ENCODE data around the gene SPRING1. TPM values are rescaled to one million over a fixed set of nuclear protein-coding genes. Genes with fewer than 3 reads are reported as not detected.

The SPRING1 gene
- total RNA-seq, 1 donor from 2014 or later, result 31.6 TPM

DNA sequence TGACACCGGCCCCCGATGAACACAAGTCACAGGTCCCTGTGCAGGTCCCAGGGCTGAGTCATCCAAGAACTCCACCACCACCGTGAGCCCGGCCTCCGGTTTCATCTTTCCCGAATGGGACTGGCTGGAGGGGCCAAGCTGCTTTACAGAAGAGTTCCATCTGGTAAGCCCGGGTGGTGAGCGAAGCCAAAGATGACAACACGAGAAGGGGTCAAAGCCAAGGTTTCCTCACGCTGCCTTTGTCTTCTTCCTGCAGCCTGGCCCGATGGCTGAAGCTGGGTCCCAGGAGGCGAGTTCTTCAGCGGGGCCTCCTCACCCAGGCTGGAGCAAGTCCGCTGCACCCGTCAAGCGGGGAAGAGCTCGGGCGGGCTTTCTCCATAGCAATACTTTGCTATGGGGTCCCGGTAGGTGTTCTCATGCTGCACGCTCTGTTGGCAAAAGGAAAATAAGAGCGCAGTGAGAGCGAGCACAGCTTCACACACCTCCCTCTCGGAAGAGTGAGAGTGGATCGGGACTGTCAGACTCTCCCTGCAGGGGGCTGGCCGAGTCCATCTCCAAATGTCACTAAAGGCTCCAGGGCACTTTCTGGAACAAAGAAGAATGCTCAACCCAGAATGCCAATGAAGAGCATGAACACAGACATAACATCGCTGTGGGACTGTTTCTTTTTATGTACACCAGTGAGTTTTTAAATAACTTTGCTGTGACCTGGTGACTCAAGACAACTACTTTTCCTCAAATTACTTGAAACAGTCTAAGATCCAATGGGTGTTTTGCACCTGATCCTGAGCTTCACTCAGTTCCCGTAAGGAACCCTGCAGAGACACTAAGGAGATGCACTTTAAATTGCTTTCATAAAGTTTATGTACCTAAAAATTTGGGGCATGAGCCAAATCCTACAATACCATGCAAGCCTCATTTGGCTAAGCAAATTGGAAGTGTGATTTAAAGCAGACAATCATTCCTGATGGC, 20.1 kb downstream of the SPRING1 start:
- H3K9me3 Mint-ChIP-seq, result no peaks in the 10 kb centered on the region
- no peak overlapping the region for H3K27ac Mint-ChIP-seq
- ATAC-seq (ENCODE audit: low read depth) (no peak), DNase-seq (no peak)
- peaks cover 85% of the 10 kb centered on the region for H3K36me3 Mint-ChIP-seq (ENCODE audit: low read depth)
- TF ChIP-seq, protein P1, sequence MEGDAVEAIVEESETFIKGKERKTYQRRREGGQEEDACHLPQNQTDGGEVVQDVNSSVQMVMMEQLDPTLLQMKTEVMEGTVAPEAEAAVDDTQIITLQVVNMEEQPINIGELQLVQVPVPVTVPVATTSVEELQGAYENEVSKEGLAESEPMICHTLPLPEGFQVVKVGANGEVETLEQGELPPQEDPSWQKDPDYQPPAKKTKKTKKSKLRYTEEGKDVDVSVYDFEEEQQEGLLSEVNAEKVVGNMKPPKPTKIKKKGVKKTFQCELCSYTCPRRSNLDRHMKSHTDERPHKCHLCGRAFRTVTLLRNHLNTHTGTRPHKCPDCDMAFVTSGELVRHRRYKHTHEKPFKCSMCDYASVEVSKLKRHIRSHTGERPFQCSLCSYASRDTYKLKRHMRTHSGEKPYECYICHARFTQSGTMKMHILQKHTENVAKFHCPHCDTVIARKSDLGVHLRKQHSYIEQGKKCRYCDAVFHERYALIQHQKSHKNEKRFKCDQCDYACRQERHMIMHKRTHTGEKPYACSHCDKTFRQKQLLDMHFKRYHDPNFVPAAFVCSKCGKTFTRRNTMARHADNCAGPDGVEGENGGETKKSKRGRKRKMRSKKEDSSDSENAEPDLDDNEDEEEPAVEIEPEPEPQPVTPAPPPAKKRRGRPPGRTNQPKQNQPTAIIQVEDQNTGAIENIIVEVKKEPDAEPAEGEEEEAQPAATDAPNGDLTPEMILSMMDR (IDR thresholded peaks at IDR 0.05), result no peak
- ChIA-PET CTCF (no interaction called here), POLR2A (interaction anchor here (0.6 kb wide), 1 partner anchor 136 kb away, joined by 9 read pairs; no protein-coding TSS in a partner anchor)
- H3K4me1 Mint-ChIP-seq, result peaks cover 16% of the 10 kb centered on the region
- intact Hi-C loops (cut with micrococcal nuclease), result no loop called here
- no peaks in the 10 kb centered on the region for H3K27me3 Mint-ChIP-seq
- no peak overlapping the region for H3K4me3 Mint-ChIP-seq

DNA sequence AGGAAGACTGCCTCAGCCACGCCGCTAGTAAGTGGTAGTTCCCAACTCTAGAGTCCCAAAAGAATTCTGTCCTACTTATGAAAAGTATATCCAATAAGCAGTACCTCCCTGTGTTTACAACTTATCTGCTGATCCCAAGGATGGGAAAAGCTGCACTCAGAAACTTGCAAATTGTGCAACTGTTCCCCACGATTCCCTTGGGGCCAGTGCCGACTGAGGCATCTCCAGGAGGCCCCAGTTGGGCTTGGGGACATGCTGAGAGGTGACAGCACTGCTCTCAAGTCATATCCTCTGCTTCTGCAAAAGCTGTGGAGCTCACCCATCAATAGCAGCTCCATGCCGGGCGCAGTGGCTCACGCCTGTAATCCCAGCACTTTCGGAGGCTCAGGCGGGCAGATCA, 23.7 kb downstream of the SPRING1 start:
- no peak for DNase-seq
- Mint-ChIP-seq H3K36me3 (ENCODE audit: low read depth) (peaks cover 58% of the 10 kb centered on the region), H3K27me3 (no peaks in the 10 kb centered on the region), H3K9me3 (no peaks in the 10 kb centered on the region), H3K4me3 (no peak overlapping the region), H3K27ac (no peak overlapping the region), H3K4me1 (peaks cover 16% of the 10 kb centered on the region)
- intact Hi-C loops (cut with micrococcal nuclease), result no loop called here
- POLR2A ChIA-PET, result interaction anchor here (0.6 kb wide), 1 partner anchor 12 kb away, joined by 3 read pairs; no protein-coding TSS in a partner anchor
- TF ChIP-seq, protein P1 (IDR thresholded peaks at IDR 0.05), result no peak
- CTCF ChIA-PET, result interaction anchor here (0.7 to 1.1 kb wide), 3 partner anchors 11 to 717 kb away, joined by 3 read pairs; no protein-coding TSS in a partner anchor
- no peak for ATAC-seq (ENCODE audit: low read depth)

DNA sequence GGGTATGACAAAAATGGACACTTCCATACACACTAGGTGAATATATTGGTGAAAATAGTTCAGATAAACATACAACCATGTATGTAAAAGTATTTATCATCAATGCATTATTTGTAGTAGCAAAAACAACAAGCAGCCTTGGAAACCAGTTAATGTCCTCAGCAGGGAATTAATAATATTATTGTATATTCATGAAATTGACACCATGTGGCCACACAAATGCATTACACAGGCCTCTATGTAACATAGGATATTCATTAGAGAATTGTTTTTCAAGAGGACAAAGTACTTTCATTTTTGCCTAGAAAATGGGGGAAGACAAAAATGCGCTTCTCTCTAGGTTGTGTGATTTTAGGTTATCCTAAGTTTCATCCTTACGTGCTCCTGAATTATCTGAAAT, 24.3 kb downstream of the SPRING1 start:
- peaks cover 18% of the 10 kb centered on the region for H3K4me1 Mint-ChIP-seq
- TF ChIP-seq, protein P1 (IDR thresholded peaks at IDR 0.05), result no peak
- no peak overlapping the region for H3K27ac Mint-ChIP-seq
- DNase-seq (no peak), ATAC-seq (ENCODE audit: low read depth) (no peak)
- ChIA-PET CTCF (interaction anchor here (0.8 to 1.1 kb wide), 2 partner anchors 10 to 716 kb away, joined by 3 read pairs; no protein-coding TSS in a partner anchor), POLR2A (no interaction called here)
- H3K9me3 Mint-ChIP-seq, result no peaks in the 10 kb centered on the region
- H3K4me3 Mint-ChIP-seq, result no peak overlapping the region
- H3K36me3 Mint-ChIP-seq (ENCODE audit: low read depth), result peaks cover 51% of the 10 kb centered on the region
- no peaks in the 10 kb centered on the region for H3K27me3 Mint-ChIP-seq
- intact Hi-C loops (cut with micrococcal nuclease), result no loop called here

DNA sequence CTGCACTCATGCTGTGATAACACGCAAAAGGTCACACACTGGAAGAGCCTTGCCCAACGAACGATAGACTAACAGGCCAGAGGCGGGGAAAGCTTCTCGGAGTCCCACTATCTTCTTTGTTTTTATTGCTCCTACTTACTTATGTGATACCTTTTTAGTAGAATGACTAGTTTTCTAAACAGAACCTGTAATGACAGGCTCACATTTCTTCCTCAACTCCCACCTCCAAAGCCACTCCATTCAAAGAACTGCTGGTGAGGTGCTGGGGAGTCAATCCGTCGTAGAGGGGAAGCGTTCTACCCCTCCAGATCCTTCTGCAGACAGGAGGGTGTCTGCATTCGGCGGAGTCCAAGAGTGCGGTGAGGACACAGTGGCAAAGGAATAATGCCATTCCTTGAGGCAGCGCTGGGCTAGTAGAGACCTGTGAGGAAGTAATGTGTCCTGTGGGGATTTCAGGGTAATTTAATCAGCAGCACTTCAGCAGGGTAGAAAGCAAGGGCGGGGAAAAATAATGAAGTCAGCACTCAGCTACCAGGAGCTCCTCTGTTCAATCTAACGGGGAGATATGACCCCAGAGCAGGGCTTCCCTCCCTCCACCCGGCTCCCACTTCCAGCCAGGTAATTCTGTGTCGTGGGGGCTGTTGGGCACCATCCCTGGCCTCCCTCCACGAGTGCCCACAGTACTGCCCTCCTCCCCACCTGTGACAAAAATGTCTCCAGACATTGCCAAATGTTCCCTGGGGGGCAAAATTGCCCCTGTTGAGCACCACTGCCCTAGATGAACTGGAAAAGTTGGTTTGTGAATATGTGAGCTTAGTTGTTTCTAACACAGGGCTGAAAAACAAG, 25.2 kb downstream of the SPRING1 start:
- Mint-ChIP-seq H3K4me3 (no peak overlapping the region), H3K9me3 (no peaks in the 10 kb centered on the region), H3K36me3 (ENCODE audit: low read depth) (peaks cover 43% of the 10 kb centered on the region), H3K27ac (no peak overlapping the region), H3K4me1 (peaks cover 23% of the 10 kb centered on the region), H3K27me3 (no peaks in the 10 kb centered on the region)
- DNase-seq (no peak), ATAC-seq (ENCODE audit: low read depth) (no peak)
- ChIA-PET POLR2A (interaction anchor here (0.5 kb wide), 1 partner anchor 173 kb away, joined by 3 read pairs; no protein-coding TSS in a partner anchor), CTCF (no interaction called here)
- TF ChIP-seq, protein P1 (IDR thresholded peaks at IDR 0.05), result no peak
- intact Hi-C loops (cut with micrococcal nuclease), result no loop called here
